DMS53 treated with DMSO at 0.1 percent for 48 hours (cell line): ENCODE data around the gene CHCHD4.

Experiments
- DNase-seq: peaks from one replicate; lab custom pipeline; 2025; ENCODE audit not compliant: unreplicated experiment; lab: John Stamatoyannopoulos, UW

CHCHD4 gene

DNA sequence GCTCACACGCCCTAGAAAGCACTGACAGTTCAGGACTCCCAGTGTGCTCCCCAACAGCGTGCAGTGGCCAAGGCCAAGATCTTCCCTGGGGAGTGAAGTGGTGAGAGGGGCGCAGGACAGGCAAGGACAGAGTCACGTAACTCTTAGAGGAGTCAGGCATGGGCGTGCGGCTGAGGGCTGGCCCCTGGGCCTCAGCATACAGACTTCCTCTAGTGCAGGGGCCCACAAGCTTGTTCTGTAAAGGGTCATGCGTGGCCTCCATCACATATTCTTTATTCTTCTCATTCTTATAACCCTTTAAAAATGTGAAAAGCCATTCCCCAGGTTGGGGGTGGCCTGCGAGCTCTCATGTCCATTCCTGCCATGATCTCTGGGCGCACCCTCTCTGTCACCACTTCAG is 25.4 kb upstream of the CHCHD4 start:
- no peak for DNase-seq

- DNase-seq: no peak
Observed at GRCh38 chr3:14148041-14148985, 23.6 kb upstream of the CHCHD4 start.

DNA sequence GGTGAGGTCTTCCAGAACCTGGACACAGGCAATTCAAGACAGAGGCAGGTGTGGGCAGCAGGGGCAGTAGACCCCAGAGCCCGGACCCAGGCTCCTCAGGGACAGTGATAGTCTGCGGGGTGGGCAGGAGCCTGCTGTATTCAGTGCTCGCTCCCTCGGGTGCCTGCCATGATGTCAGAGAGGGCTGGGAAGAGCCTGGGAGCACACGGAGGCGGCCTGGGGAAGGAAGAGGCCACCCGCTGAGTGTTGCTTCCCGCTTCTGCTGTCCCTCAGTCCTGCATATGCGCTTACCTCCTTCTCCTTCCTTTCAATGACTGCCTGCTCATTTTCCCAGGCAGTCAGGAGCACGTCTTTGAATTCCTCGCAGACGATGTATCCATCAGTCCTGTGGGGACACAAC is 22.9 kb upstream of the CHCHD4 start:
- DNase-seq: no peak

DNA sequence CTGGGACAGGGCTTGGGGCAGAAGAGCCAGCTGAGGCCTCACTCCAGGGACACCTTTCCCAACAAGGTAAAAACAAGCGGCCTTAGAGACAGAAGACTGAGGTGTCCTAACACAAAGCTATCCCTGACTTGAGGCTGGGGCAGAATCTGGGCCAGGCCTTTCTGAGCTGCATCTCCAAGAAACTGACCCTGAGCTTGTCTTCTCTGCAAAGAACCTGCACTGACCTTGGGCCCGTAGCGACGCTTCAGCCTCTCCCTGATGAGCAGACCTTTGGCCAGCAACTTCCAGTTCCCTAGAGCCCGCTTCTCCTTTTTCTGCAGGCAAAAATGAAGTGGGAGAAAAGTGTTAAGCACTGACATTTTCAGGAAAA is 22.4 kb upstream of the CHCHD4 start:
- DNase-seq: no peak

DNA sequence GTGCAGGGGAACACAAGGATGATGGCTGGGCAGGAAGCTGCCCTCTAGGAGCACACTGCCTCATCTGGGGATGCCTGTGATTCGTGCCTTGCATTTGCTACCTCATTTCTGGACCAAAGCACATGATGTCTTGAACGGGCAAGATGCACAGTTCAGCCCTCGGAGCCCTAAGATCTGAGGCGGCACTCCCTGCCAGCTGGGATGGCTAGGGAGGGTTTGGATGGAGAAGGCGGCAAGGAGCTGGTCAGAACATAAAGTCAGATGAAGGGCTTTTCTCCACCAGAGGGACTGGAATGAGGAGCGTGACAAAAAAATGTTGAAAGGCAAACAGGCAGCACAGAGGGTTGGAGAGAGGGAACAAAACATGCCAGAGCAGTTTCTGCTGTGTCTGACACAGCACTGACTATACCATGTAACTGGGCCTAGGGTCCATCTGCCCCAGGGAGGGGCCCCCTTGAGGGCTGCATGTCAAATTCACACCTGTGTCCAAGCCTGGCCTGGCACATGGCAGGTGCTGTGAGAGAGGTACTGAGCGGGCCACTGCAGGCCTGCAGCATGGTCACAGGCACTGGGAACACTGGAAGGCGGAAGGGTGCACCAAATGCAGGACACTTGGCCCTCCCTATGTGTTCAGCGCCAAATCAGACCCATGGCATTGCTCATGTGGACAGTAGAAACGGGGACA is 21.9 kb upstream of the CHCHD4 start:
- no peak for DNase-seq

GRCh38 chr3:14145670-14146380 is 21.2 kb upstream of the CHCHD4 start:
- DNase-seq: no peak

DNA sequence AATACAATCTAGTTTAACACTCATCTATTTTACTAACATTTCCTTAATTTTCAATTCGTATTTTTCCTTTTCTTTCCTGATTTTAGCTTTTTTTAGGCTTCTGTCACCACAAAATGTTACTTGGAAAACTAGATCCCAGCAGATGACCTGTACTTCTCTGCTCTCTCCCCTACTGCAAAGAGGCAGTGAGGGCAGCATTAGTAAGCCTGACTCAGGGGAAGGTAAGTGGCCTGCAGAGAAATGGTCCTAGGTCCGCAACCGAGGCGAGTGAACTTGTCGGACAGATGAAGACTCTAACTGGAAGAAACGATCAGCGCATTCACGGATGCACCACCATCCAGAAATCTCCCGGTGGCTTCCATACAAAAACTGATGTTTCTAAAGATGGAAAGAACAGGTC is 20.6 kb upstream of the CHCHD4 start:
- no peak for DNase-seq

GRCh38 chr3:14144423-14145075 is 19.9 kb upstream of the CHCHD4 start:
- peak; percentile 65 for DNase-seq

DNA sequence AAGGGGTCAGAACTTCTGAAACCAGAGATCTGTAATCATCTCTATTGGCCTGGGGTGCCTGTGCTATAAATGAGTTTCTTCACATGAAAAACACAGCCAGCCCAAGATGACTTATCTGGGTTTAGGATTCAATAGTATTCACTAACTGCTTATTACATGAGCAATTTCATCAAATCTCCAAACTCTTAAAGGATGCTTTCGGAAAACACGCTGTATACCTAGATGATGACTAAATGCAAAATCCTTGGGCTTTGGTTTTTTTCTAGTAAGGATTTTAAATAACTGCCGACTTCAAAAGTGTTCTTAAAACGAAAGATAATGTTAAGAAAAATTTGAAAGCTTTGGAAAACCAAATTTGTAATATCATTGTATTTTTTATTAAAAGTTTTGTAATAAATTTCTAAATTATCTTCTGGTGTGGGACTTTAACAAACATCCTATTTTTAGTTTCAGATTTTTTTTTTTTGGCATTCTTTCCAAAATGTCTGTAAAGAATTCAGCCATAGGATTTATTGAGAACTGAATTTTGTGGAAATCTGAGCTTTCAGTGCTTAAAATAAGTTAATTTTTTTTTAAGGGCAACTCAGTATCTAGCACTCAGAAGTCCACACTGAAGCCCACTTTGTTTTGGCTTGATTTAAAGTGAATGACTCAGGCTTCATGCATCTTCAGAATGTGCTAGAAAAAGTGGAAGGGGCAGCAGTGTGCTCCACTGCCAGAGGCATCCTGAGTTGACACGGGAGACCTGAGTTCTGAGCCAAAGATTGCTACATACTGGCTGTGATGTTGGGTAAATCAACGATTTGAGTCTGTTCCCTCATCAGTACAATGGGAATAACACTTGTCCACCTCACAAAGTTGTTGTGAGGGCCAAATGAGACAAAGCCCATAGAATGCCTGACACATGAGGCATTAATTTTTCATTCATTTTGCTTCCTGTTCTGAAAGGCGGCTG is 18.9 kb upstream of the CHCHD4 start:
- no peak for DNase-seq

GRCh38 chr3:14142567-14143270 is 18.0 kb upstream of the CHCHD4 start:
- DNase-seq: no peak

DNA sequence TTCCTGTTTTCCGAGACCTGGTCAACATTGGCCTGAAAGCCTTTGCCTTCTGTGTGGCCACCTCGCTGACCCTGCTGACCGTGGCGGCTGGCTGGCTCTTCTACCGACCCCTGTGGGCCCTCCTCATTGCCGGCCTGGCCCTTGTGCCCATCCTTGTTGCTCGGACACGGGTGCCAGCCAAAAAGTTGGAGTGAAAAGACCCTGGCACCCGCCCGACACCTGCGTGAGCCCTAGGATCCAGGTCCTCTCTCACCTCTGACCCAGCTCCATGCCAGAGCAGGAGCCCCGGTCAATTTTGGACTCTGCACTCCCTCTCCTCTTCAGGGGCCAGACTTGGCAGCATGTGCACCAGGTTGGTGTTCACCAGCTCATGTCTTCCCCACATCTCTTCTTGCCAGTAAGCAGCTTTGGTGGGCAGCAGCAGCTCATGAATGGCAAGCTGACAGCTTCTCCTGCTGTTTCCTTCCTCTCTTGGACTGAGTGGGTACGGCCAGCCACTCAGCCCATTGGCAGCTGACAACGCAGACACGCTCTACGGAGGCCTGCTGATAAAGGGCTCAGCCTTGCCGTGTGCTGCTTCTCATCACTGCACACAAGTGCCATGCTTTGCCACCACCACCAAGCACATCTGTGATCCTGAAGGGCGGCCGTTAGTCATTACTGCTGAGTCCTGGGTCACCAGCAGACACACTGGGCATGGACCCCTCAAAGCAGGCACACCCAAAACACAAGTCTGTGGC is 17.1 kb upstream of the CHCHD4 start:
- no peak for DNase-seq

- DNase-seq: no peak
Observed at GRCh38 chr3:14141144-14141543, 16.5 kb upstream of the CHCHD4 start.

- no peak for DNase-seq
Observed at GRCh38 chr3:14140668-14141067, 16.0 kb upstream of the CHCHD4 start.

DNA sequence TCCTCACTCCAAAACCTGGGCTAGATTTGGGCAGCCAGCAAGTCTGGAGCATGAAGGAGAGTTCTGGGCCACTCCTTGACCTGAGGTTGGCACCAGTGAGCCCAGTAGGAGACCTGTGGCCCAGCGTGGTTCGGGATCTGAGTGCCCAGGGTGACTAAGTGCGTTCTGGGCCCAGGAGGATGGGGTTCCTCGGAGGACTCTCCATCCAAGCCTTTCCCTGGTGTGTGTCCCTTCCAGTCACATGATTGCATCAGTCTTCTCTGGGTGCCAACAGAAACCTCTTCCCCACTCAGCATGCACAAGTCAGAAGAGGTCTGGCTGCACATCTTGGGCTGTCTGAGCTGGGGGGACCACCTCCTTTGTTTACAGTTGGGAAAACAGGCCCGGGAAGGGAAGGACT is 15.1 kb upstream of the CHCHD4 start:
- no peak for DNase-seq

- DNase-seq: no peak
Observed at GRCh38 chr3:14138878-14139655, 14.4 kb upstream of the CHCHD4 start.

DNA sequence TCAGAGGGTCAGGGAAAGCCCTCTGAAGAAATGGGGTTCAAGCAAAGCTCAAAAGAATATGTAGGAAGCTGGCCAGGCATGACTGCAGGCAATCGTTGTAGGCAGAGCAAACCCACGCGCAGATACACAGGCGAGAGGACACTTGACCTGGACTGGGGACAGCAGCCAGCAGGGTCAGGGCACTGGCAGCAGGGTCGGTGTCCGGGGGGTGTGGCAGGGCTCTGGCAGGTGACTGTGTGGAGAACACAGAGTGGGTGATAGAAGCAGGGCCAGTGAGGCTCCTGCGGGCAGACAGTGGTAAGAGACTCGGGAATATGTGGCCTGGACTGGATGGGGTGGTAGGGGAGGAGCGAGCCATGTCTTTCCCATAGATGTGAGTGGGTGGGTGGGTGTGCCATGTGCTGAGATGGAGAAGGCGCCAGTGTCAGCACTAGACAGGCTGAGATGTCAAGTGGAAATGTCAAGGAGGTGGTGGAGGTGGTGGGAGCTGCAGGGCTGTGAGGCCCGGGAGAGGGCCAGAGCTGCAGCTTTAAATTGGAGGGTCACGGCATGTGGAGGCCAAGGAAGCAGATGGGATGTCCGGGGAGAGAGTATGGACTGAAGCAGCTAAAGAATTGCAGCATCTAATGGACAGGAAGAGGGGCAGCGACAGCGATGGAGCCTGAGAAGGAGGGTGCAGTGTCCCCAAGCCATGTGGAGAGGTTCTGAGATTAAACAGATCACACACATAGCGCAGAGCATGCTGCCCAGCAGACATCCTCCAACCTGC is 13.6 kb upstream of the CHCHD4 start:
- no peak for DNase-seq

GRCh38 chr3:14137445-14137844 is 12.8 kb upstream of the CHCHD4 start:
- no peak for DNase-seq
